Right lobe of liver (tissue), 4 donors: ENCODE measurements around the gene CDKL4.

Experiments
- CTCF ChIP-seq, 4 donors: fragments of 200-600 bp in 3 of 4; fragments of 450-650 bp in 1 of 4; IDR thresholded peaks; one replicate each; pipeline versions ENCODE4 v1.5.1 to v1.8.0; 2016 to 2022; ENCODE audit warnings: antibody characterized with exemption in 4 of 4, mild to moderate bottlenecking in 2 of 4
- POLR2A ChIP-seq: fragments of 450-650 bp; IDR thresholded peaks from one replicate; pipeline ENCODE4 v1.6.1; 2017; ENCODE audit warnings: antibody characterized with exemption, mild to moderate bottlenecking
- donor health status: DM: no; HTN: no; CAD: no.
- donor health status: DM: no; HTN: no; CAD: no.
- donor health status: DM: no; HTN: yes; CAD: no.

DNA sequence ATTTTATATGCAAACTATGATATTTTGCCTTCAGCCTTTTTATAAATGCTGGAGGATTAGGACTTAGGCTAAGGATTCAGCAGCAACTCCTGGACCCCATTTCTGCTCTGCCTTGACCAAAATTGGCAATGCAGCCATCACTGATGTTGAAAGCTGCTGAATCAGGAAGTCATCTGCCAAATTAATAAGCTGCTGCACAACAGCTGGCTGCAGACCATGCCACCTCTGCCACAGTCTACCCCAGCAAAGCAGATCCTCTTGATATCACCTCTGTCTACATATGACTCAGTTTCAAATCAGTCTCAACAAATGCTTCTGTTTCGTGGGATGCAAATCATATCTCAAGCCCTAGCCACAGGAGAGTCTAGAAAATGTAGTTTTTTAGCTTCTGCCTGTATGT lies 115.8 kb downstream of the CDKL4 start:
- no peak for TF ChIP-seq CTCF (IDR thresholded peaks at IDR 0.05)
- TF ChIP-seq POLR2A: no peak
